ENCODE results near the gene MGLL.
"Not testable (repeated sequence)": the region's sequence is repeated elsewhere in the genome, so short reads cannot be mapped to it uniquely, and the experiment has no call there.

The MGLL gene

GRCh38 chr3:127707851-127708411, 114.4 kb downstream of the MGLL start:
- no peak for DNase-seq (ENCODE audit: low read depth)

GRCh38 chr3:127706785-127707351, 115.4 kb downstream of the MGLL start:
- no peak for DNase-seq (ENCODE audit: low read depth)

GRCh38 chr3:127706312-127706711, 116.0 kb downstream of the MGLL start:
- DNase-seq (ENCODE audit: low read depth): no peak

GRCh38 chr3:127704840-127705239, 117.5 kb downstream of the MGLL start:
- DNase-seq (ENCODE audit: low read depth): not testable (repeated sequence)

- no peak for DNase-seq (ENCODE audit: low read depth)
These were observed 120.2 kb downstream of the MGLL start for GRCh38 chr3:127702151-127702578.

GRCh38 chr3:127701280-127701911, 120.9 kb downstream of the MGLL start:
- DNase-seq (ENCODE audit: low read depth): no peak

GRCh38 chr3:127700406-127700805, 121.9 kb downstream of the MGLL start:
- DNase-seq (ENCODE audit: low read depth): no peak

GRCh38 chr3:127699416-127700300, 122.7 kb downstream of the MGLL start:
- no peak for DNase-seq (ENCODE audit: low read depth)

GRCh38 chr3:127698691-127699415, 123.5 kb downstream of the MGLL start:
- no peak for DNase-seq (ENCODE audit: low read depth)

GRCh38 chr3:127698286-127698685, 124.0 kb downstream of the MGLL start:
- DNase-seq (ENCODE audit: low read depth): no peak

GRCh38 chr3:127697551-127698240, 124.6 kb downstream of the MGLL start:
- no peak for DNase-seq (ENCODE audit: low read depth)

- DNase-seq (ENCODE audit: low read depth): no peak
These were observed 127.7 kb downstream of the MGLL start for GRCh38 chr3:127694467-127695215.

GRCh38 chr3:127693336-127693843, 128.9 kb downstream of the MGLL start:
- DNase-seq (ENCODE audit: low read depth): no peak

GRCh38 chr3:127692501-127693335, 129.6 kb downstream of the MGLL start:
- DNase-seq (ENCODE audit: low read depth): no peak

GRCh38 chr3:127691974-127692373, 130.3 kb downstream of the MGLL start:
- DNase-seq (ENCODE audit: low read depth): no peak

GRCh38 chr3:127691489-127691888, 130.8 kb downstream of the MGLL start:
- no peak for DNase-seq (ENCODE audit: low read depth)

GRCh38 chr3:127690823-127691452, 131.4 kb downstream of the MGLL start:
- DNase-seq (ENCODE audit: low read depth): no peak

GRCh38 chr3:127690106-127690505, 132.2 kb downstream of the MGLL start:
- DNase-seq (ENCODE audit: low read depth): no peak

- no peak for DNase-seq (ENCODE audit: low read depth)
These were observed 133.0 kb downstream of the MGLL start for GRCh38 chr3:127689266-127689860.

Measured in non-pigmented ciliary epithelial cell (primary cell).